ENCODE data around the gene GPR141. TPM values are rescaled to one million over a fixed set of nuclear protein-coding genes. Genes with fewer than 3 reads are reported as not detected.

Gene GPR141
- total RNA-seq, 4 donors from 2014 or later, result 0.80 to 2.0 TPM; not detected in 2

DNA sequence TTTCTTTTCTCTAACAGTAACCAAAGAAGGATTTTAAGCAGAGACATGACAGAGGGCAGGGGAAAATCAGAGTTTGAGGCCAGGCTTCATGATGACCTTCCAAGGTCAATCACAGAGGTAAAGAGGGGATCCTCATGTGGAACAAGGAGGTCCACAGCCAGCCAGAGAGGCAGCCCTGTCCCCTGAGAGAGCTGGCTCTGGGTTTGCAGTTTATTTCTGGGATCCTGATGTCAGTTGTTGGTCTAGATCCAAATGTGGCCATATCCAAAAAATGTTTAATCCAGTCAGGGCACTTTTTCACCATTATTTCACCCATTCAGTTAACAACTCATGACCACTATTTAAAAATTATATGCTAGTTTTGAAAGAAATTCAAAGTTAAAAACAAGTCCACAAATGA is 45.6 kb downstream of the GPR141 start:
- H3K36me3 ChIP-seq, result no peaks in the 10 kb centered on the region
- TF ChIP-seq POLR2AphosphoS5 (IDR thresholded peaks at IDR 0.05), result no peak
- TF ChIP-seq, protein P1, sequence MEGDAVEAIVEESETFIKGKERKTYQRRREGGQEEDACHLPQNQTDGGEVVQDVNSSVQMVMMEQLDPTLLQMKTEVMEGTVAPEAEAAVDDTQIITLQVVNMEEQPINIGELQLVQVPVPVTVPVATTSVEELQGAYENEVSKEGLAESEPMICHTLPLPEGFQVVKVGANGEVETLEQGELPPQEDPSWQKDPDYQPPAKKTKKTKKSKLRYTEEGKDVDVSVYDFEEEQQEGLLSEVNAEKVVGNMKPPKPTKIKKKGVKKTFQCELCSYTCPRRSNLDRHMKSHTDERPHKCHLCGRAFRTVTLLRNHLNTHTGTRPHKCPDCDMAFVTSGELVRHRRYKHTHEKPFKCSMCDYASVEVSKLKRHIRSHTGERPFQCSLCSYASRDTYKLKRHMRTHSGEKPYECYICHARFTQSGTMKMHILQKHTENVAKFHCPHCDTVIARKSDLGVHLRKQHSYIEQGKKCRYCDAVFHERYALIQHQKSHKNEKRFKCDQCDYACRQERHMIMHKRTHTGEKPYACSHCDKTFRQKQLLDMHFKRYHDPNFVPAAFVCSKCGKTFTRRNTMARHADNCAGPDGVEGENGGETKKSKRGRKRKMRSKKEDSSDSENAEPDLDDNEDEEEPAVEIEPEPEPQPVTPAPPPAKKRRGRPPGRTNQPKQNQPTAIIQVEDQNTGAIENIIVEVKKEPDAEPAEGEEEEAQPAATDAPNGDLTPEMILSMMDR (IDR thresholded peaks at IDR 0.05), result no peak
- TF ChIP-seq POLR2A (IDR thresholded peaks at IDR 0.05), result no peak
- TF ChIP-seq EP300 (IDR thresholded peaks at IDR 0.05), result no peak
- H3K27me3 ChIP-seq, result no peaks in the 10 kb centered on the region
- no peak overlapping the region for H3K4me3 ChIP-seq
- H3K4me1 ChIP-seq, result peaks cover 22% of the 10 kb centered on the region
- H3K27ac ChIP-seq, result no peak overlapping the region
- DNase-seq (ENCODE audit: low spot score in 2 of 2), result no peak
- no peaks in the 10 kb centered on the region for H3K9me3 ChIP-seq

DNA sequence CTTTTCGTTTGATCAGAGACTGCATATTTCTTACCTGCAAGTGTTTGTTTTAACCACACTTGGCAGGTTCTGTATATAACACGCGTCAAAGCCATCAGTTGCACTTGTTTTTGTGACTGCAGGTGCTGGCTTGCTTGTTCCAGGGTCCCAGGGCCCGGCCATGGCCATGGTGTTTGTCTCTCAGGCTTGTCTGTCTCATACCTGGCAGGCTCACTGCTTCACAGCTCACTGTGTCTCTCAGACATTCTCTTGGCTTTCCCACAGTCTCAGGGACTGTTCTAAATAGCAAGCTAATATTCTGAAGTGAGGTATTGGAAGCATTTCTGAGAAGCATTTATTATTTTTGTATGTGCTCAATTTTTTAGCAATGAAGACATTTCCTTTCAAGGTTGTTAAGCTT is 46.9 kb downstream of the GPR141 start:
- 66% methylated on average over 4 of the region's 4 CpGs for WGBS
- DNase-seq (ENCODE audit: low spot score in 2 of 2), result no peak
- H3K9me3 ChIP-seq, result no peaks in the 10 kb centered on the region

DNA sequence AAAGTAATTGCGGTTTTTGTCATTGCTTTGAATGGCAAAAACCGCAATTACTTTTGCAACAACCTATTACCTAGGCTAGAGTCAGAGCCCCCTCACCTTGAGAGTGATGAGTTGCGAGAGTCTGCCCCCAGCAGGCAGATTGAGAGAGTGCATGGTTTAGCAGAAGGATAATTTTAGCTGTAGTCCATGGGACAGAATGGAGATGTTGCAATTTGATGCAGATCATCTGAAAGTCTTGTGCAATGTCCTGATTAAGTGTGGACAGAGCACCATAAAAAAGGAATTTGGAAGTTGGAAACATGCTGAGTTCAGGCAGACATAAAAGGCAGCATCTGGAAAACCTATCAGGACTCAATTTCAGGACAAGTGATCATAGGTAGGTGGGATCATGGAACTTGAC is 48.7 kb downstream of the GPR141 start:
- no peak for TF ChIP-seq EP300 (IDR thresholded peaks at IDR 0.05)
- TF ChIP-seq, protein P1 (IDR thresholded peaks at IDR 0.05), result peak; percentile 21 to 52
- TF ChIP-seq POLR2A (IDR thresholded peaks at IDR 0.05), result no peak
- peak in 2 of 3 donors; percentile 74 to 81 for TF ChIP-seq POLR2AphosphoS5 (IDR thresholded peaks at IDR 0.05)
- Histone ChIP-seq H3K9me3 (no peaks in the 10 kb centered on the region), H3K27ac (no peak overlapping the region), H3K36me3 (no peaks in the 10 kb centered on the region), H3K4me1 (peaks cover 22% of the 10 kb centered on the region), H3K27me3 (no peaks in the 10 kb centered on the region), H3K4me3 (no peak overlapping the region)
- DNase-seq (ENCODE audit: low spot score in 2 of 2), result no peak
- WGBS, result 22% methylated on average over 3 of the region's 3 CpGs

More for the DNA sequence above, 46.9 kb downstream of the GPR141 start:
- TF ChIP-seq POLR2A (IDR thresholded peaks at IDR 0.05) (no peak), EP300 (IDR thresholded peaks at IDR 0.05) (no peak)
- TF ChIP-seq, protein P1 (IDR thresholded peaks at IDR 0.05), result no peak
- Histone ChIP-seq H3K4me3 (no peak overlapping the region), H3K36me3 (no peaks in the 10 kb centered on the region), H3K27me3 (no peaks in the 10 kb centered on the region), H3K4me1 (peaks cover 22% of the 10 kb centered on the region), H3K27ac (no peak overlapping the region)

DNA sequence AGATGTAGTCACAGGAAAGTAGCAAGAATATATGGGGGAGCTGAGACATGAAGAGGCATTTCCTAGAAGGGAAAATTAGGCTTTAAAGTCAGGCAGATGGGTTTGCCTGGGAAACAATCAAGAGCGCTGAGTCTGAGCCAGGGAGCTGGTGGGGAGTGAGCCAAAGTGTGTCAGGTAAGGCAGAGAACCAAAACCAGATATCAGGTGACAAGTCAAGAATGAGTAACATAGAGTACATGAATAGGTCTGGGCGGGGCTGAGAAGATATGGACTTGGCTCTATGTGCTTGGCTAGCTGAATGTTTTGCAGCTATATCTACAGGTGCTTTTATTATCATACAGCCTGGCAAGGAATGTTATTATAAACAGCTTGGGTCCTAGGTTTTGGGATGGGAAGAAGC is 49.3 kb downstream of the GPR141 start:
- Histone ChIP-seq H3K27ac (no peak overlapping the region), H3K36me3 (no peaks in the 10 kb centered on the region), H3K4me3 (no peak overlapping the region), H3K9me3 (no peaks in the 10 kb centered on the region), H3K27me3 (no peaks in the 10 kb centered on the region), H3K4me1 (peaks cover 22% of the 10 kb centered on the region)
- TF ChIP-seq EP300 (IDR thresholded peaks at IDR 0.05), result no peak
- TF ChIP-seq POLR2A (IDR thresholded peaks at IDR 0.05), result no peak
- TF ChIP-seq POLR2AphosphoS5 (IDR thresholded peaks at IDR 0.05), result no peak
- TF ChIP-seq, protein P1 (IDR thresholded peaks at IDR 0.05), result no peak
- no peak for DNase-seq (ENCODE audit: low spot score in 2 of 2)
- WGBS, result 50% methylated on average over 2 of the region's 2 CpGs

DNA sequence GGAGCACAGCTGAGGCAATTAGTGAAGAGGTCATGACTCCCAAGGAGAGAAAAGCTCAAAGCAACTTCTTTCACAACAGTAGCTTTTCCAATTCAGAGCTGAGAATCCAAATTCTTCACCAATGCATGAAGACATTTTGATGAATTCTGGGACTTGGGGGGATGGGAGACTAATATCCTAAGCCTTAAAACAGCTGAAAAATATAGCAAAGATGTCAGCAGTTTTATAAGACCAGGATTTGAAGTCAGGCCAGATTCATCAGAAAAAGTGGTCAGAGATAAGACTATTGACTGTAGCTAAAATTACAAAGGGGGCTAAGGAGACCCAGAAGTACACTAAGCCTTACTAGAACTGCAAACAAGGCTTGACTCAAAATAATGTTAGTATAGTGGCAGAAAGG is 51.6 kb downstream of the GPR141 start:
- H3K27me3 ChIP-seq, result no peaks in the 10 kb centered on the region
- TF ChIP-seq EP300 (IDR thresholded peaks at IDR 0.05), result no peak
- TF ChIP-seq POLR2AphosphoS5 (IDR thresholded peaks at IDR 0.05), result no peak
- TF ChIP-seq, protein P1 (IDR thresholded peaks at IDR 0.05), result no peak
- TF ChIP-seq POLR2A (IDR thresholded peaks at IDR 0.05), result no peak
- no peaks in the 10 kb centered on the region for H3K36me3 ChIP-seq
- no peak overlapping the region for H3K27ac ChIP-seq
- no peak for DNase-seq (ENCODE audit: low spot score in 2 of 2)
- peaks cover 19% of the 10 kb centered on the region for H3K4me1 ChIP-seq
- no peaks in the 10 kb centered on the region for H3K9me3 ChIP-seq
- H3K4me3 ChIP-seq, result no peak overlapping the region

All from suprapubic skin (tissue), 4 donors.